Loucy (cell line): ENCODE data around the gene C1RL.

ENCODE experiments used
- H2AFZ ChIP-seq: fragments of 200-600 bp; sonication (generic); 2 replicates; pipeline ENCODE4 v1.6.0; 2016; ENCODE audit warnings: antibody characterized with exemption, mild to moderate bottlenecking, low read length, moderate library complexity
- H3F3A ChIP-seq: fragments of 200-600 bp; 2 replicates; pipeline ENCODE4 v1.6.0; 2016; ENCODE audit warnings: antibody characterized with exemption, low read depth, mild to moderate bottlenecking
- H3K27me3 ChIP-seq: fragments of 200-600 bp; sonication (generic); 2 replicates; pipeline ENCODE4 v1.6.1; 2014; ENCODE audit warnings: low read length, mild to moderate bottlenecking; ENCODE audit not compliant: insufficient read depth, poor library complexity, severe bottlenecking
- H3K36me3 ChIP-seq: fragments of 200-600 bp; sonication (generic); 2 replicates; pipeline ENCODE4 v1.6.1; 2016; ENCODE audit warnings: low read length; ENCODE audit not compliant: insufficient read depth
- H3K4me1 ChIP-seq: fragments of 200-600 bp; sonication (generic); 2 replicates; pipeline ENCODE4 v1.5.1; 2014; ENCODE audit warnings: low read length, mild to moderate bottlenecking; ENCODE audit not compliant: insufficient read depth, poor library complexity, severe bottlenecking
- H3K4me2 ChIP-seq: fragments of 200-600 bp; sonication (generic); 2 replicates; pipeline ENCODE4 v1.6.0; 2014; ENCODE audit warnings: antibody characterized with exemption, low read length, low read depth, mild to moderate bottlenecking; ENCODE audit not compliant: poor library complexity, severe bottlenecking
- H3K4me3 ChIP-seq: fragments of 200-600 bp; sonication (generic); 2 replicates; pipeline ENCODE4 v1.5.1; 2014; ENCODE audit warnings: low read length, mild to moderate bottlenecking, mixed read lengths; ENCODE audit not compliant: poor library complexity, severe bottlenecking
- H3K79me2 ChIP-seq: fragments of 200-600 bp; sonication (generic); 2 replicates; pipeline ENCODE4 v1.6.1; 2014; ENCODE audit warnings: low read length; ENCODE audit not compliant: insufficient read depth
- H3K9ac ChIP-seq: fragments of 200-600 bp; sonication (generic); 2 replicates; pipeline ENCODE4 v1.6.0; 2014; ENCODE audit warnings: mild to moderate bottlenecking, low read depth, low read length, moderate library complexity; ENCODE audit not compliant: poor library complexity, severe bottlenecking
- H3K9me2 ChIP-seq: fragments of 200-600 bp; sonication (generic); replicated peaks from 2 replicates; pipeline ENCODE4 v1.6.1; 2016; ENCODE audit warnings: low read depth, low read length, mixed read lengths
- H3K9me3 ChIP-seq: fragments of 200-600 bp; sonication (generic); 2 replicates; pipeline ENCODE4 v1.6.1; 2014; ENCODE audit warnings: mild to moderate bottlenecking, antibody characterized with exemption, low read length, low read depth; ENCODE audit not compliant: insufficient read depth
- H4K20me1 ChIP-seq: fragments of 200-600 bp; sonication (generic); 2 replicates; pipeline ENCODE4 v1.6.0; 2014; ENCODE audit warnings: antibody characterized with exemption, low read length, mild to moderate bottlenecking; ENCODE audit not compliant: insufficient read depth, poor library complexity, severe bottlenecking
- CTCF ChIP-seq: fragments of 200-600 bp; sonication (generic); conservative IDR thresholded peaks from 2 replicates; pipeline ENCODE4 v1.5.1; 2014; ENCODE audit warnings: mild to moderate bottlenecking, antibody characterized with exemption, low read length
- EZH2phosphoT487 ChIP-seq: fragments of 200-600 bp; IDR thresholded peaks from 2 replicates; pipeline ENCODE4 v1.6.1; 2018; ENCODE audit warnings: antibody characterized with exemption, mild to moderate bottlenecking, moderate library complexity, borderline replicate concordance

Gene C1RL

GRCh38 chr12:7083125-7083524, 25.9 kb downstream of the C1RL start:
- Histone ChIP-seq H3K9ac (no peak overlapping the region), H3K79me2 (no peaks in the 10 kb centered on the region), H3F3A (no peaks in the 10 kb centered on the region), H3K36me3 (no peaks in the 10 kb centered on the region), H3K4me3 (no peak overlapping the region), H3K4me2 (no peak overlapping the region), H4K20me1 (no peaks in the 10 kb centered on the region), H3K9me2 (no peaks in the 10 kb centered on the region), H2AFZ (no peak overlapping the region), H3K27me3 (no peaks in the 10 kb centered on the region), H3K9me3 (no peaks in the 10 kb centered on the region), H3K4me1 (no peaks in the 10 kb centered on the region)
- no peak for TF ChIP-seq CTCF
- no peak for TF ChIP-seq EZH2phosphoT487

- Histone ChIP-seq H2AFZ (no peak overlapping the region), H3K9ac (no peak overlapping the region), H4K20me1 (no peaks in the 10 kb centered on the region), H3K27me3 (no peaks in the 10 kb centered on the region), H3F3A (no peaks in the 10 kb centered on the region), H3K36me3 (no peaks in the 10 kb centered on the region), H3K9me2 (no peaks in the 10 kb centered on the region), H3K4me2 (no peak overlapping the region), H3K4me3 (no peak overlapping the region), H3K9me3 (no peaks in the 10 kb centered on the region), H3K4me1 (no peaks in the 10 kb centered on the region), H3K79me2 (no peaks in the 10 kb centered on the region)
- TF ChIP-seq EZH2phosphoT487 (no peak), CTCF (no peak)
Measured at GRCh38 chr12:7081037-7081436, 28.0 kb downstream of the C1RL start.

GRCh38 chr12:7079826-7080125, 29.2 kb downstream of the C1RL start:
- Histone ChIP-seq H3K4me2 (no peak overlapping the region), H3K27me3 (no peaks in the 10 kb centered on the region), H3K4me3 (no peak overlapping the region), H3K79me2 (no peaks in the 10 kb centered on the region), H3K9me2 (no peaks in the 10 kb centered on the region), H3K9me3 (no peaks in the 10 kb centered on the region), H4K20me1 (no peaks in the 10 kb centered on the region), H2AFZ (no peak overlapping the region), H3K9ac (no peak overlapping the region), H3K4me1 (no peaks in the 10 kb centered on the region), H3K36me3 (no peaks in the 10 kb centered on the region), H3F3A (no peaks in the 10 kb centered on the region)
- no peak for TF ChIP-seq CTCF
- no peak for TF ChIP-seq EZH2phosphoT487

GRCh38 chr12:7078163-7078562, 30.9 kb downstream of the C1RL start:
- Histone ChIP-seq H3K9me3 (no peaks in the 10 kb centered on the region), H3F3A (no peaks in the 10 kb centered on the region), H4K20me1 (no peaks in the 10 kb centered on the region), H3K36me3 (no peaks in the 10 kb centered on the region), H2AFZ (no peak overlapping the region), H3K4me2 (no peak overlapping the region), H3K4me1 (peaks cover 8% of the 10 kb centered on the region), H3K9ac (no peak overlapping the region), H3K79me2 (no peaks in the 10 kb centered on the region), H3K27me3 (no peaks in the 10 kb centered on the region), H3K9me2 (no peaks in the 10 kb centered on the region), H3K4me3 (no peak overlapping the region)
- TF ChIP-seq EZH2phosphoT487 (no peak), CTCF (peak; percentile 47)
